Right ventricle myocardium superior (tissue), 1 donor: ENCODE measurements around the gene PPIAL4G. TPM values are rescaled to one million over a fixed set of nuclear protein-coding genes. Genes with fewer than 3 reads are reported as not detected.
"Not testable (repeated sequence)": the region's sequence is repeated elsewhere in the genome, so short reads cannot be mapped to it uniquely, and the experiment has no call there.

Experiments used
- ATAC-seq: fragments of 200-7000 bp; cut with Tn5 transposase; one replicate; pipeline ENCODE4 v1.9.1; 2020; ENCODE audit warnings: mild to moderate bottlenecking; ENCODE audit not compliant: poor library complexity
- DNase-seq: peaks from one replicate; pipeline ENCODE4 v3.0.0-alpha.2; 2020
- intact Hi-C: fragments of 100-400 bp; cut with DNase I; formaldehyde crosslinking; loops from one replicate; pipeline ENCODE4 v1.11.2; 2022
- total RNA-seq: library from RNA; stranded (reverse); fragmentation: NEBNext Ultra II Directional; extraction: Animal tissue kit (Norgen Biotek cat#: 25700); gene quantifications from one replicate; pipeline ENCODE4 v1.2.1, GENCODE V29; 2021
- donor health status: DM: no; HTN: yes; CAD: no; lungs with severe emphysema.

Gene PPIAL4G
- total RNA-seq, 1 donor from 2014 or later = not detected

DNA sequence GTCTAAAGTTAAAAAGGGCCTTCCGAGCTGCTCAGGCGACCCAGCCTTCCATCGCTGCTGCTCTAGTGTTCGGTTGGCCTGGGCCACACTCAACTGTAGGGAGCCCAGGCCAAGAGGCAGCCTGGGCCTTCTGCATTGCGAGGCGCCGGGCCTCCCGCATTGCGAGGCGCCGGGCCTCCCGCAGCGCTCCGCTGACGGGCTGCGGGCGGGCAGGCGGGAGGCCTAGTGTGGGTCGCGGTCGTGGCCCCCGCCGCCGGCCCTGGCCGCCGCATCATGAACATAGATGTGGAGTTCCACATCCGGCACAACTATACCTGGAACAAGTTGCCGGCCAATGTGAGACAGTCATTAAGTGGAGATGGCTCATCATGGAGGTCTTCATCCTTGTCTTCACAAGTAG lies 48.3 kb downstream of the PPIAL4G start:
- DNase-seq = no peak
- intact Hi-C loops = no loop called here
- ATAC-seq = no peak

GRCh38 chr1:148432916-148433317 lies 50.2 kb downstream of the PPIAL4G start:
- ATAC-seq, DNase-seq, intact Hi-C loops: not testable (repeated sequence)

Other genes starting within 250 kb of the PPIAL4G start
- gene NBPF14, start 112.7 kb upstream of the PPIAL4G start, total RNA-seq = 4.8 TPM